IMR-90 (cell line): Measurements from ENCODE around the gene KIF1B. TPM values are rescaled to one million over a fixed set of nuclear protein-coding genes. Genes with fewer than 3 reads are reported as not detected.

Source experiments
- ATAC-seq: fragments of 200-7000 bp; cut with Tn5 transposase; 2 replicates; pipeline ENCODE4 v1.9.1; 2020; ENCODE audit warnings: low read depth, mild to moderate bottlenecking, moderate library complexity
- BruUV-seq: library from RNA; stranded (reverse); fragments of 400-500 nt; replicated peaks from 2 replicates; lab custom pipeline; 2021; lab: Mats Ljungman, UMichigan
- CTCF ChIA-PET: fragments of 300-600 bp; formaldehyde crosslinking; extraction: SDS; loops from one replicate; lab custom pipeline; 2021; ENCODE audit warnings: antibody characterized with exemption; lab: Yijun Ruan, JAX
- POLR2A ChIA-PET: fragments of 300-600 bp; sonication (Branson Sonifier 250); formaldehyde crosslinking; loops from one replicate; lab custom pipeline; 2022; ENCODE audit warnings: antibody characterized with exemption; ENCODE audit not compliant: unreplicated experiment; lab: Charles Lee
- DNase-seq: peaks from one replicate; pipeline ENCODE4 v3.0.0; 2013
- H2AFZ ChIP-seq: replicated peaks from 2 replicates; pipeline ENCODE3; 2013; ENCODE audit warnings: low read length, mild to moderate bottlenecking; ENCODE audit not compliant: poor library complexity
- H2AK5ac ChIP-seq: 2 replicates; pipeline ENCODE4 v1.6.1; 2013; ENCODE audit warnings: low read depth, low read length, inconsistent platforms
- H2AK9ac ChIP-seq: replicated peaks from 2 replicates; pipeline ENCODE3; 2013; ENCODE audit warnings: mild to moderate bottlenecking, low read depth, low read length, moderate library complexity; ENCODE audit not compliant: poor library complexity
- H2BK120ac ChIP-seq: 2 replicates; pipeline ENCODE4 v1.6.1; 2013; ENCODE audit warnings: low read depth, low read length, inconsistent platforms
- H2BK15ac ChIP-seq: 3 replicates; pipeline ENCODE4 v1.6.1; 2013; ENCODE audit warnings: low read depth, low read length, inconsistent platforms
- H2BK20ac ChIP-seq: 2 replicates; pipeline ENCODE4 v1.6.1; 2013; ENCODE audit warnings: low read depth, mild to moderate bottlenecking, inconsistent platforms, low read length, moderate library complexity
- H2BK5ac ChIP-seq: 2 replicates; pipeline ENCODE4 v1.6.1; 2013; ENCODE audit warnings: mild to moderate bottlenecking, low read depth, low read length, inconsistent platforms; ENCODE audit not compliant: poor library complexity, severe bottlenecking
- H3K14ac ChIP-seq: replicated peaks from 2 replicates; pipeline ENCODE4 v1.6.1; 2013; ENCODE audit warnings: low read depth, low read length, inconsistent platforms
- H3K18ac ChIP-seq: 2 replicates; pipeline ENCODE4 v1.6.1; 2013; ENCODE audit warnings: low read depth, low read length, control low read depth
- H3K23ac ChIP-seq: 2 replicates; pipeline ENCODE4 v1.6.1; 2013; ENCODE audit warnings: low read depth, low read length, inconsistent platforms
- H3K27ac ChIP-seq: 2 replicates; pipeline ENCODE4 v1.5.1; 2013; ENCODE audit warnings: mild to moderate bottlenecking, control low read depth, low read length; ENCODE audit not compliant: insufficient read depth
- H3K27me3 ChIP-seq: 2 replicates; pipeline ENCODE4 v1.6.1; 2013; ENCODE audit warnings: low read length; ENCODE audit not compliant: control insufficient read depth, insufficient read depth
- H3K36me3 ChIP-seq: 2 replicates; pipeline ENCODE4 v1.6.1; 2013; ENCODE audit warnings: low read length, mixed read lengths; ENCODE audit not compliant: control insufficient read depth, insufficient read depth
- H3K4ac ChIP-seq: 2 replicates; pipeline ENCODE4 v1.6.1; 2013; ENCODE audit warnings: low read depth, low read length, inconsistent platforms
- H3K4me1 ChIP-seq: 2 replicates; pipeline ENCODE4 v1.6.1; 2013; ENCODE audit warnings: low read length, mixed read lengths; ENCODE audit not compliant: control insufficient read depth, insufficient read depth
- H3K4me2 ChIP-seq: 2 replicates; pipeline ENCODE4 v1.6.1; 2013; ENCODE audit warnings: low read depth, mild to moderate bottlenecking, control low read depth, low read length, moderate library complexity
- H3K4me3 ChIP-seq: 2 replicates; pipeline ENCODE4 v1.5.1; 2013; ENCODE audit warnings: low read depth, mild to moderate bottlenecking, control low read depth, low read length, moderate library complexity; ENCODE audit not compliant: insufficient read depth
- H3K56ac ChIP-seq: 2 replicates; pipeline ENCODE4 v1.6.1; 2013; ENCODE audit warnings: low read length, inconsistent platforms; ENCODE audit not compliant: insufficient read depth; ENCODE audit errors: extremely low read depth
- H3K79me1 ChIP-seq, 2 experiments: 2 replicates each; pipeline ENCODE4 v1.6.1; 2013; ENCODE audit warnings: low read length in 2 of 2, inconsistent platforms in 1 of 2, low read depth in 1 of 2
- H3K9ac ChIP-seq: 2 replicates; pipeline ENCODE4 v1.6.1; 2013; ENCODE audit warnings: low read depth, low read length, control low read depth
- H3K9me1 ChIP-seq: 2 replicates; pipeline ENCODE4 v1.6.1; 2013; ENCODE audit warnings: low read length, inconsistent platforms; ENCODE audit not compliant: insufficient read depth
- H3K9me3 ChIP-seq: 2 replicates; pipeline ENCODE4 v1.6.1; 2013; ENCODE audit warnings: low read length; ENCODE audit not compliant: control insufficient read depth, insufficient read depth
- H4K20me1 ChIP-seq: 2 replicates; pipeline ENCODE4 v1.6.1; 2013; ENCODE audit warnings: low read length, inconsistent platforms; ENCODE audit not compliant: insufficient read depth
- H4K5ac ChIP-seq: 2 replicates; pipeline ENCODE4 v1.6.1; 2013; ENCODE audit warnings: mild to moderate bottlenecking, low read depth, low read length, control low read depth
- H4K8ac ChIP-seq, 2 experiments: 2 replicates each; pipeline ENCODE4 v1.6.1; 2013; ENCODE audit warnings: low read depth in 2 of 2, low read length in 2 of 2, control low read depth in 1 of 2, inconsistent platforms in 1 of 2
- H4K91ac ChIP-seq: 2 replicates; pipeline ENCODE4 v1.6.1; 2013; ENCODE audit warnings: low read depth, low read length, inconsistent platforms; ENCODE audit not compliant: insufficient read depth
- BHLHE40 ChIP-seq: fragments of 150-350 bp; IDR thresholded peaks from 2 replicates; pipeline ENCODE4 v1.6.1; 2016; ENCODE audit warnings: mild to moderate bottlenecking, low read depth, low read length
- CEBPB ChIP-seq: IDR thresholded peaks from 2 replicates; pipeline ENCODE4 v1.6.1; 2012; ENCODE audit warnings: low read depth, low read length, improper control_type of control experiment
- FOS ChIP-seq: fragments of 150-350 bp; IDR thresholded peaks from 2 replicates; pipeline ENCODE4 v1.6.1; 2016; ENCODE audit warnings: low read depth, low read length
- MAZ ChIP-seq: IDR thresholded peaks from 2 replicates; pipeline ENCODE4 v1.6.1; 2012; ENCODE audit warnings: low read depth, mild to moderate bottlenecking, low read length, improper control_type of control experiment, moderate library complexity, borderline replicate concordance
- MXI1 ChIP-seq: IDR thresholded peaks from 2 replicates; pipeline ENCODE4 v1.6.1; 2012; ENCODE audit warnings: low read depth, mild to moderate bottlenecking, low read length, moderate library complexity, borderline replicate concordance
- RFX5 ChIP-seq: IDR thresholded peaks from 2 replicates; pipeline ENCODE4 v1.8.0; 2012; ENCODE audit warnings: low read depth, mild to moderate bottlenecking, low read length, moderate library complexity
- WGBS, 2 experiments: methylation state at CpG; one replicate each; pipeline versions ENCODE4 v1.1.5 to v1.1.7; 2013; ENCODE audit warnings: missing lambda C conversion rate in 2 of 2; ENCODE audit not compliant: insufficient read length in 1 of 2; ENCODE audit errors: extremely low coverage in 2 of 2; 5-methylcytosine and 5-hydroxymethylcytosine counted together
- dilution Hi-C: fragments of 300-500 bp; cut with HindIII; formaldehyde crosslinking; loops from one replicate; pipeline ENCODE4 v1.14.3; 2018; ENCODE audit warnings: low sequenced_read_pairs; ENCODE audit not compliant: unreplicated experiment
- in situ Hi-C: fragments of 300-500 bp; cut with MboI; formaldehyde crosslinking; loops from 3 replicates; pipeline ENCODE4 v1.14.3; 2019; ENCODE audit warnings: low sequenced_read_pairs, inconsistent platforms, mixed read lengths
- intact Hi-C: fragments of 100-400 bp; cut with micrococcal nuclease; formaldehyde crosslinking; loops from 2 replicates; pipeline ENCODE4 v1.10.0; 2022
- polyA plus RNA-seq, 3 experiments: library from polyadenylated mRNA; depleted of rRNA; stranded (reverse); fragments of >200 nt; gene quantifications; 2 replicates each; pipeline ENCODE4 v1.2.3, GENCODE V29; 2012; ENCODE audit warnings: low replicate concordance in 1 of 3
- total RNA-seq: library from RNA; depleted of rRNA; stranded (reverse); fragments of >200 nt; gene quantifications from 2 replicates; pipeline ENCODE4 v1.2.3, GENCODE V29; 2012

The KIF1B gene
- total and polyA plus RNA-seq, 2 of the 4 experiments (the other 2 are of a cell fraction), result 13.0 to 21.1 TPM

- H3K18ac ChIP-seq, result no peak overlapping the region
- H3K79me1 ChIP-seq, result peaks cover 9 to 22% of the 10 kb centered on the region in 2 experiments
- peak overlapping the region; percentile 52 for H3K27ac ChIP-seq
- no peak overlapping the region for H4K5ac ChIP-seq
- 0 out of 2 replicates have a peak overlapping the region, but pooled peaks have one; percentile 16 for H2BK120ac ChIP-seq
- H2AK9ac ChIP-seq, result peak overlapping the region; percentile 99
- H3K4me1 ChIP-seq, result peaks cover 6% of the 10 kb centered on the region
- H3K9me3 ChIP-seq, result no peaks in the 10 kb centered on the region
- TF ChIP-seq BHLHE40, result no peak
- TF ChIP-seq CEBPB, result no peak
- TF ChIP-seq MXI1, result no peak
- no peak for TF ChIP-seq RFX5
- TF ChIP-seq MAZ, result no peak
- no peak for TF ChIP-seq FOS
- peak overlapping the region; percentile 38 for H3K14ac ChIP-seq
- H3K36me3 ChIP-seq, result peaks cover 7% of the 10 kb centered on the region
- intact Hi-C loops (loop anchor here (1.0 kb wide), 1 partner anchor 10 kb away; no protein-coding TSS in a partner anchor), dilution Hi-C loops (no loop called here), in situ Hi-C loops (no loop called here)
- WGBS, 2 experiments, result 0% methylated on average over 11 of the region's 34 CpGs; no CpG with 5 or more reads in 1 of the 2 experiments
- H3K9me1 ChIP-seq, result peaks cover 4% of the 10 kb centered on the region; the same call in 1 of the 2 replicates
- H4K8ac ChIP-seq, result peak overlapping the region in 1 of 2 experiments; percentile 31; a peak in 1 of 4 replicates
- no peak overlapping the region for H2BK15ac ChIP-seq
- ChIA-PET CTCF (interaction anchor here (0.5 to 0.9 kb wide), 3 partner anchors 20 to 109 kb away, joined by 3 to 4 read pairs (median 3); no protein-coding TSS in a partner anchor), POLR2A (interaction anchor here (2.9 kb wide), 1 partner anchor 11 kb away, joined by 22 read pairs; no protein-coding TSS in a partner anchor)
- peak overlapping the region; percentile 84 for H3K4me2 ChIP-seq
- H4K20me1 ChIP-seq, result peaks cover 22% of the 10 kb centered on the region; the same call in 1 of the 2 replicates
- no peak overlapping the region for H2BK20ac ChIP-seq
- H3K9ac ChIP-seq, result peak overlapping the region; percentile 42
- H3K27me3 ChIP-seq, result no peaks in the 10 kb centered on the region
- H3K4me3 ChIP-seq, result peak overlapping the region; percentile 76
- DNase-seq (no peak), ATAC-seq (peak; percentile 33)
- H3K23ac ChIP-seq, result peak overlapping the region; percentile 51
- H3K4ac ChIP-seq, result peak overlapping the region; percentile 18; the same call in 1 of the 2 replicates
- H3K56ac ChIP-seq, result peak overlapping the region; percentile 44; the same call in 1 of the 2 replicates
- H4K91ac ChIP-seq, result no peak overlapping the region
- no TSS peak for BruUV-seq
- H2BK5ac ChIP-seq, result peak overlapping the region; percentile 34
- peak overlapping the region; percentile 98 for H2AFZ ChIP-seq
- no peak overlapping the region for H2AK5ac ChIP-seq
Observed at GRCh38 chr1:10398278-10398733, 187.9 kb downstream of the KIF1B start.
